ENCODE data around the gene RAC3. TPM values are rescaled to one million over a fixed set of nuclear protein-coding genes. Genes with fewer than 3 reads are reported as not detected.

The RAC3 gene
- total and polyA plus RNA-seq, 9 of the 15 experiments (the other 6 are each of a cell fraction or from before 2014, with no cell fraction given), result 0.23 to 292 (median 118) TPM

DNA sequence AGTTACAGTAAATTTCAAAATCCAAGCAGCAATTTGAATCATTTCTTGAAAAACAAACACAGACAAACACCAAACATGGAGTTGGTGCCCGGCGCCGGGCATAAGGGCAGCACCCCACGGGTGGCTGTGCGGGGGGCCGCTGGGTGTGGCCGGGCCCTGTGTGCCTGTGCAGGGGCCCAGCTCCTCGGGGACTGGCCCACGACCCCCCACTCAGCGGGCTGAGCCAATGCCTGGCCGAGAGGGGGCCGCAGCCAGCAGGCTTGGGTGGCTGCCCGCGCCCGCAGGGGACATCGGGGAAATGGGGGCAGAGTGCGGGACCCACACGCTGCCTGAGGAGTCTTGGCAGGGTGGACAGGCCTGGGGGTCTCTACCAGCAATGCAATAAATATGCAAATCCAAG is 47.0 kb downstream of the RAC3 start:
- BruUV-seq (replicated peaks), result TSS peak; percentile 34
- Histone ChIP-seq H3K4me3 (no peak overlapping the region), H3K9me1 (ENCODE audit: control insufficient read depth, insufficient read depth, low read length) (peaks cover 3% of the 10 kb centered on the region), H4K20me1 (replicated peaks; ENCODE audit: control insufficient read depth, insufficient read depth, low read length) (peaks cover 27% of the 10 kb centered on the region), H3K27me3 (ENCODE audit: control insufficient read depth in 2 of 2, insufficient read depth in 2 of 2, low read length in 2 of 2) (no peaks in the 10 kb centered on the region), H3K79me2 (ENCODE audit: control insufficient read depth, insufficient read depth, low read length) (no peaks in the 10 kb centered on the region; the same call in 2 of the 3 replicates), H3K9me3 (replicated peaks; ENCODE audit: control insufficient read depth, insufficient read depth, low read depth, low read length) (no peaks in the 10 kb centered on the region), H3K36me3 (ENCODE audit: control insufficient read depth, insufficient read depth, low read length) (peaks cover 58% of the 10 kb centered on the region; the same call in 2 of the 3 replicates), H3K4me1 (replicated peaks in 1 of 2; ENCODE audit: control insufficient read depth in 2 of 2, insufficient read depth in 2 of 2, low read length in 2 of 2) (peaks cover 0 to 64% of the 10 kb centered on the region in 2 experiments; a peak in 2 of 5 replicates), H3K9ac (ENCODE audit: insufficient read depth in 1 of 2, low read depth in 2 of 2, low read length in 2 of 2) (no peak overlapping the region), H2AFZ (ENCODE audit: low read depth, low read length) (no peak overlapping the region), H3K4me2 (ENCODE audit: insufficient read depth, low read length) (no peak overlapping the region), H3K27ac (ENCODE audit: extremely low read depth, low read depth, low read length) (no peak overlapping the region)
- DNase-seq (ENCODE audit: extremely low read depth in 1 of 4, low spot score in 3 of 4) (no peak), FAIRE-seq (no peak), ATAC-seq (no peak)
- intact Hi-C loops (cut with micrococcal nuclease), result no loop called here
- ChIA-PET POLR2A (interaction anchor here (3.1 to 4.2 kb wide), 2 partner anchors 9 to 12 kb away, joined by 24 to 52 read pairs; partner anchors contain the start of gene DUS1L), CTCF (ENCODE audit: low intra/inter-chr PET ratio) (no interaction called here)
- in situ Hi-C loops (cut with MboI), result no loop called here
- WGBS (ENCODE audit: insufficient coverage, low coverage, missing lambda C conversion rate), result 95% methylated on average over 13 of the region's 18 CpGs
- TF ChIP-seq ZKSCAN8 (CRISPR knock-in tag; IDR thresholded peaks at IDR 0.05), result no peak
- peak; percentile 5 for TF ChIP-seq FIP1L1 (IDR thresholded peaks at IDR 0.05; ENCODE audit: low read depth, low read length, poor library complexity, severe bottlenecking)
- TF ChIP-seq FOS (IDR thresholded peaks at IDR 0.05; ENCODE audit: extremely low read depth, insufficient read length), result no peak
- TF ChIP-seq, protein P1, sequence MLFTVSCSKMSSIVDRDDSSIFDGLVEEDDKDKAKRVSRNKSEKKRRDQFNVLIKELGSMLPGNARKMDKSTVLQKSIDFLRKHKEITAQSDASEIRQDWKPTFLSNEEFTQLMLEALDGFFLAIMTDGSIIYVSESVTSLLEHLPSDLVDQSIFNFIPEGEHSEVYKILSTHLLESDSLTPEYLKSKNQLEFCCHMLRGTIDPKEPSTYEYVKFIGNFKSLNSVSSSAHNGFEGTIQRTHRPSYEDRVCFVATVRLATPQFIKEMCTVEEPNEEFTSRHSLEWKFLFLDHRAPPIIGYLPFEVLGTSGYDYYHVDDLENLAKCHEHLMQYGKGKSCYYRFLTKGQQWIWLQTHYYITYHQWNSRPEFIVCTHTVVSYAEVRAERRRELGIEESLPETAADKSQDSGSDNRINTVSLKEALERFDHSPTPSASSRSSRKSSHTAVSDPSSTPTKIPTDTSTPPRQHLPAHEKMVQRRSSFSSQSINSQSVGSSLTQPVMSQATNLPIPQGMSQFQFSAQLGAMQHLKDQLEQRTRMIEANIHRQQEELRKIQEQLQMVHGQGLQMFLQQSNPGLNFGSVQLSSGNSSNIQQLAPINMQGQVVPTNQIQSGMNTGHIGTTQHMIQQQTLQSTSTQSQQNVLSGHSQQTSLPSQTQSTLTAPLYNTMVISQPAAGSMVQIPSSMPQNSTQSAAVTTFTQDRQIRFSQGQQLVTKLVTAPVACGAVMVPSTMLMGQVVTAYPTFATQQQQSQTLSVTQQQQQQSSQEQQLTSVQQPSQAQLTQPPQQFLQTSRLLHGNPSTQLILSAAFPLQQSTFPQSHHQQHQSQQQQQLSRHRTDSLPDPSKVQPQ (CRISPR knock-in tag; IDR thresholded peaks at IDR 0.05; ENCODE audit: borderline replicate concordance), result no peak
- peak; percentile 52; the same call in 1 of the 2 replicates for TF ChIP-seq RBFOX2 (IDR thresholded peaks at IDR 0.05; ENCODE audit: low read depth, low read length)
- no peak for TF ChIP-seq ZNF239 (CRISPR knock-in tag; IDR thresholded peaks at IDR 0.05)
- TF ChIP-seq, protein P2, sequence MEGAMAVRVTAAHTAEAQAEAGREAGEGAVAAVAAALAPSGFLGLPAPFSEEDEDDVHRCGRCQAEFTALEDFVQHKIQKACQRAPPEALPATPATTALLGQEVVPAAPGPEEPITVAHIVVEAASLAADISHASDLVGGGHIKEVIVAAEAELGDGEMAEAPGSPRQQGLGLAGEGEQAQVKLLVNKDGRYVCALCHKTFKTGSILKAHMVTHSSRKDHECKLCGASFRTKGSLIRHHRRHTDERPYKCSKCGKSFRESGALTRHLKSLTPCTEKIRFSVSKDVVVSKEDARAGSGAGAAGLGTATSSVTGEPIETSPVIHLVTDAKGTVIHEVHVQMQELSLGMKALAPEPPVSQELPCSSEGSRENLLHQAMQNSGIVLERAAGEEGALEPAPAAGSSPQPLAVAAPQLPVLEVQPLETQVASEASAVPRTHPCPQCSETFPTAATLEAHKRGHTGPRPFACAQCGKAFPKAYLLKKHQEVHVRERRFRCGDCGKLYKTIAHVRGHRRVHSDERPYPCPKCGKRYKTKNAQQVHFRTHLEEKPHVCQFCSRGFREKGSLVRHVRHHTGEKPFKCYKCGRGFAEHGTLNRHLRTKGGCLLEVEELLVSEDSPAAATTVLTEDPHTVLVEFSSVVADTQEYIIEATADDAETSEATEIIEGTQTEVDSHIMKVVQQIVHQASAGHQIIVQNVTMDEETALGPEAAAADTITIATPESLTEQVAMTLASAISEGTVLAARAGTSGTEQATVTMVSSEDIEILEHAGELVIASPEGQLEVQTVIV (CRISPR knock-in tag; IDR thresholded peaks at IDR 0.05; ENCODE audit: borderline replicate concordance), result no peak
- TF ChIP-seq POLR2G (IDR thresholded peaks at IDR 0.05; ENCODE audit: low read depth, low read length), result peak; percentile 68
- TF ChIP-seq SIN3A (IDR thresholded peaks at IDR 0.05; ENCODE audit: borderline replicate concordance in 2 of 2, control insufficient read depth in 1 of 2, low read depth in 2 of 2, low read length in 2 of 2), result no peak
- TF ChIP-seq MEF2A (IDR thresholded peaks at IDR 0.05; ENCODE audit: control insufficient read depth, low read depth, low read length), result no peak
- TF ChIP-seq SIN3B (IDR thresholded peaks at IDR 0.05; ENCODE audit: low read depth), result no peak
- TF ChIP-seq ELF4 (CRISPR knock-in tag; IDR thresholded peaks at IDR 0.05), result no peak
- TF ChIP-seq, protein P3, sequence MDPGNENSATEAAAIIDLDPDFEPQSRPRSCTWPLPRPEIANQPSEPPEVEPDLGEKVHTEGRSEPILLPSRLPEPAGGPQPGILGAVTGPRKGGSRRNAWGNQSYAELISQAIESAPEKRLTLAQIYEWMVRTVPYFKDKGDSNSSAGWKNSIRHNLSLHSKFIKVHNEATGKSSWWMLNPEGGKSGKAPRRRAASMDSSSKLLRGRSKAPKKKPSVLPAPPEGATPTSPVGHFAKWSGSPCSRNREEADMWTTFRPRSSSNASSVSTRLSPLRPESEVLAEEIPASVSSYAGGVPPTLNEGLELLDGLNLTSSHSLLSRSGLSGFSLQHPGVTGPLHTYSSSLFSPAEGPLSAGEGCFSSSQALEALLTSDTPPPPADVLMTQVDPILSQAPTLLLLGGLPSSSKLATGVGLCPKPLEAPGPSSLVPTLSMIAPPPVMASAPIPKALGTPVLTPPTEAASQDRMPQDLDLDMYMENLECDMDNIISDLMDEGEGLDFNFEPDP (CRISPR knock-in tag; IDR thresholded peaks at IDR 0.05), result no peak
- TF ChIP-seq MECOM (CRISPR knock-in tag; IDR thresholded peaks at IDR 0.05), result no peak
- TF ChIP-seq, protein P4, sequence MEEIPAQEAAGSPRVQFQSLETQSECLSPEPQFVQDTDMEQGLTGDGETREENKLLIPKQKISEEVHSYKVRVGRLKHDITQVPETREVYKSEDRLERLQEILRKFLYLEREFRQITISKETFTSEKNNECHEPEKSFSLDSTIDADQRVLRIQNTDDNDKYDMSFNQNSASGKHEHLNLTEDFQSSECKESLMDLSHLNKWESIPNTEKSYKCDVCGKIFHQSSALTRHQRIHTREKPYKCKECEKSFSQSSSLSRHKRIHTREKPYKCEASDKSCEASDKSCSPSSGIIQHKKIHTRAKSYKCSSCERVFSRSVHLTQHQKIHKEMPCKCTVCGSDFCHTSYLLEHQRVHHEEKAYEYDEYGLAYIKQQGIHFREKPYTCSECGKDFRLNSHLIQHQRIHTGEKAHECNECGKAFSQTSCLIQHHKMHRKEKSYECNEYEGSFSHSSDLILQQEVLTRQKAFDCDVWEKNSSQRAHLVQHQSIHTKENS (CRISPR knock-in tag; IDR thresholded peaks at IDR 0.05), result no peak

Measured in K562 (cell line).